Esophagus (tissue), 2 donors: ENCODE measurements around the gene PRKCH. TPM values are rescaled to one million over a fixed set of nuclear protein-coding genes. Genes with fewer than 3 reads are reported as not detected.

Experiments
- H3K27ac ChIP-seq, 2 donors: one replicate each; pipeline ENCODE4 v1.5.1; 2013; ENCODE audit warnings: low read depth in 2 of 2, mild to moderate bottlenecking in 2 of 2, inconsistent platforms in 1 of 2, low read length in 1 of 2, moderate library complexity in 1 of 2
- H3K27me3 ChIP-seq, 2 donors: one replicate each; pipeline ENCODE4 v1.6.1; 2013; ENCODE audit warnings: low read length in 2 of 2, control low read depth in 1 of 2, mild to moderate bottlenecking in 1 of 2; ENCODE audit not compliant: insufficient read depth in 2 of 2, control insufficient read depth in 1 of 2
- H3K36me3 ChIP-seq, 2 donors: one replicate each; pipeline ENCODE4 v1.6.1; 2013; ENCODE audit warnings: low read length in 1 of 2; ENCODE audit not compliant: control insufficient read depth in 2 of 2, insufficient read depth in 2 of 2
- H3K4me1 ChIP-seq, 2 donors: one replicate each; pipeline ENCODE4 v1.6.1; 2013; ENCODE audit warnings: low read length in 1 of 2; ENCODE audit not compliant: control insufficient read depth in 2 of 2, insufficient read depth in 2 of 2
- H3K4me3 ChIP-seq, 2 donors: one replicate each; pipeline ENCODE4 v1.5.1; 2013; ENCODE audit warnings: low read length in 2 of 2, mild to moderate bottlenecking in 2 of 2, low read depth in 1 of 2, moderate library complexity in 1 of 2
- H3K9me3 ChIP-seq, 2 donors: one replicate each; pipeline ENCODE4 v1.6.1; 2013; ENCODE audit warnings: mild to moderate bottlenecking in 2 of 2, low read depth in 1 of 2, low read length in 1 of 2, moderate library complexity in 1 of 2; ENCODE audit not compliant: control insufficient read depth in 2 of 2, insufficient read depth in 1 of 2
- WGBS, 2 donors: extraction: QIAGEN DNeasy Blood & Tissue Kit; methylation state at CpG; one replicate each; pipeline ENCODE4 v1.1.7; 2013; 5-methylcytosine and 5-hydroxymethylcytosine counted together
- polyA plus RNA-seq, 2 donors: library from polyadenylated mRNA; stranded (reverse); fragments of 200-250 nt; gene quantifications; one replicate each; pipeline ENCODE4 v1.2.3, GENCODE V29; 2013
- donor health status: healthy with polysubstance abuse.
- donor health status: Bipolar disorder and iron deficiency.

PRKCH gene
- polyA plus RNA-seq, 2 donors = 17.3 to 17.6 TPM

GRCh38 chr14:61480704-61481285, 159.4 kb downstream of the PRKCH start:
- Histone ChIP-seq H3K9me3 (no peaks in the 10 kb centered on the region), H3K4me1 (peaks cover 6 to 27% of the 10 kb centered on the region in 2 donors), H3K4me3 (no peak overlapping the region), H3K27ac (peak overlapping the region; percentile 73 to 92), H3K36me3 (no peaks in the 10 kb centered on the region), H3K27me3 (no peaks in the 10 kb centered on the region)
- 70 to 81% methylated on average over 8 of the region's 8 CpGs for WGBS, 2 donors

GRCh38 chr14:61481701-61482100, 160.3 kb downstream of the PRKCH start:
- Histone ChIP-seq H3K9me3 (no peaks in the 10 kb centered on the region), H3K27me3 (no peaks in the 10 kb centered on the region), H3K36me3 (no peaks in the 10 kb centered on the region), H3K4me3 (no peak overlapping the region), H3K27ac (peak overlapping the region in 1 of 2 donors; percentile 28), H3K4me1 (peaks cover 6 to 25% of the 10 kb centered on the region in 2 donors)
- 77 to 88% methylated on average over 5 of the region's 5 CpGs for WGBS, 2 donors

GRCh38 chr14:61482348-61483206, 161.2 kb downstream of the PRKCH start:
- peak overlapping the region; percentile 9 to 90 for H3K27ac ChIP-seq
- no peaks in the 10 kb centered on the region for H3K9me3 ChIP-seq
- no peak overlapping the region for H3K4me3 ChIP-seq
- H3K27me3 ChIP-seq = no peaks in the 10 kb centered on the region
- WGBS, 2 donors = 43 to 53% methylated on average over 8 of the region's 8 CpGs
- no peaks in the 10 kb centered on the region for H3K36me3 ChIP-seq
- peaks cover 10 to 25% of the 10 kb centered on the region in 2 donors for H3K4me1 ChIP-seq

- Histone ChIP-seq H3K9me3 (no peaks in the 10 kb centered on the region), H3K27ac (peak overlapping the region; percentile 53 to 90), H3K27me3 (no peaks in the 10 kb centered on the region), H3K36me3 (no peaks in the 10 kb centered on the region), H3K4me1 (peaks cover 7 to 20% of the 10 kb centered on the region in 2 donors), H3K4me3 (no peak overlapping the region)
- WGBS, 2 donors = 78 to 80% methylated on average over 7 of the region's 7 CpGs
Observed at GRCh38 chr14:61483476-61483875, 162.1 kb downstream of the PRKCH start.

- H3K27me3 ChIP-seq = no peaks in the 10 kb centered on the region
- peak overlapping the region; percentile 53 to 90 for H3K27ac ChIP-seq
- 91 to 96% methylated on average over 9 of the region's 9 CpGs for WGBS, 2 donors
- H3K36me3 ChIP-seq = no peaks in the 10 kb centered on the region
- H3K4me3 ChIP-seq = no peak overlapping the region
- no peaks in the 10 kb centered on the region for H3K9me3 ChIP-seq
- H3K4me1 ChIP-seq = peaks cover 7 to 20% of the 10 kb centered on the region in 2 donors
Observed at GRCh38 chr14:61484031-61484430, 162.7 kb downstream of the PRKCH start.

GRCh38 chr14:61484826-61485584, 163.6 kb downstream of the PRKCH start:
- H3K27me3 ChIP-seq = no peaks in the 10 kb centered on the region
- 68 to 80% methylated on average over 8 of the region's 8 CpGs for WGBS, 2 donors
- no peak overlapping the region for H3K4me3 ChIP-seq
- peak overlapping the region; percentile 29 to 71 for H3K27ac ChIP-seq
- peaks cover 7 to 15% of the 10 kb centered on the region in 2 donors for H3K4me1 ChIP-seq
- H3K9me3 ChIP-seq = no peaks in the 10 kb centered on the region
- no peaks in the 10 kb centered on the region for H3K36me3 ChIP-seq

GRCh38 chr14:61485661-61486060, 164.3 kb downstream of the PRKCH start:
- H3K9me3 ChIP-seq = no peaks in the 10 kb centered on the region
- WGBS, 2 donors = 87 to 94% methylated on average over 4 of the region's 4 CpGs
- H3K27me3 ChIP-seq = no peaks in the 10 kb centered on the region
- peak overlapping the region in 1 of 2 donors; percentile 71 for H3K27ac ChIP-seq
- no peak overlapping the region for H3K4me3 ChIP-seq
- peaks cover 7 to 12% of the 10 kb centered on the region in 2 donors for H3K4me1 ChIP-seq
- H3K36me3 ChIP-seq = no peaks in the 10 kb centered on the region

GRCh38 chr14:61486930-61487495, 165.6 kb downstream of the PRKCH start:
- WGBS, 2 donors = 77 to 90% methylated on average over 5 of the region's 5 CpGs
- H3K27me3 ChIP-seq = no peaks in the 10 kb centered on the region
- no peak overlapping the region for H3K27ac ChIP-seq
- no peak overlapping the region for H3K4me3 ChIP-seq
- H3K4me1 ChIP-seq = peaks cover 4 to 9% of the 10 kb centered on the region in 2 donors
- H3K9me3 ChIP-seq = no peaks in the 10 kb centered on the region
- H3K36me3 ChIP-seq = no peaks in the 10 kb centered on the region
